Activated CD8-positive, alpha-beta T cell treated with anti-CD3 and anti-CD28 coated beads for 36 hours (primary cell): ENCODE measurements around the gene CNKSR3. TPM values are rescaled to one million over a fixed set of nuclear protein-coding genes. Genes with fewer than 3 reads are reported as not detected.

Source experiments
- ATAC-seq: fragments of 200-7000 bp; cut with Tn5 transposase; one replicate; pipeline ENCODE4 v1.10.0; 2021; ENCODE audit warnings: mild to moderate bottlenecking, moderate library complexity
- CTCF ChIA-PET: fragments of 350-600 bp; sonication (Branson Sonifier 250); formaldehyde crosslinking; loops from one replicate; lab custom pipeline; 2021; ENCODE audit warnings: antibody characterized with exemption; lab: Charles Lee
- POLR2A ChIA-PET: fragments of 350-600 bp; sonication (Branson Sonifier 250); formaldehyde crosslinking; loops from one replicate; lab custom pipeline; 2021; ENCODE audit warnings: antibody characterized with exemption; lab: Charles Lee
- DNase-seq: peaks from one replicate; pipeline ENCODE4 v3.0.0-alpha.2; 2020
- H3K27ac Mint-ChIP-seq: one replicate; pipeline ENCODE4 v1.8.0; 2021; ENCODE audit warnings: mild to moderate bottlenecking, mixed read lengths
- H3K27me3 Mint-ChIP-seq: one replicate; pipeline ENCODE4 v1.8.0; 2021; ENCODE audit warnings: mixed read lengths
- H3K36me3 Mint-ChIP-seq: one replicate; pipeline ENCODE4 v1.8.0; 2021; ENCODE audit warnings: low read depth, mixed read lengths
- H3K4me1 Mint-ChIP-seq: one replicate; pipeline ENCODE4 v1.8.0; 2021; ENCODE audit warnings: low read depth, mixed read lengths
- H3K4me3 Mint-ChIP-seq: one replicate; pipeline ENCODE4 v1.8.0; 2021; ENCODE audit warnings: mild to moderate bottlenecking, moderate library complexity, mixed read lengths
- H3K9me3 Mint-ChIP-seq: one replicate; pipeline ENCODE4 v1.8.0; 2021; ENCODE audit warnings: mixed read lengths
- CTCF ChIP-seq: fragments of 200-600 bp; IDR thresholded peaks from one replicate; pipeline ENCODE4 v1.8.0; 2022; ENCODE audit warnings: antibody characterized with exemption, mild to moderate bottlenecking
- intact Hi-C: fragments of 100-400 bp; cut with micrococcal nuclease; formaldehyde crosslinking; loops from one replicate; pipeline ENCODE4 v1.10.0; 2022
- total RNA-seq, 2 experiments: library from RNA; stranded (reverse); gene quantifications; one replicate each; pipeline ENCODE4 v1.2.3, GENCODE V29; 2021

The CNKSR3 gene
- total RNA-seq, 2 experiments from 2014 or later, result 0.34 to 0.45 TPM

GRCh38 chr6:154496793-154497517 lies 13.5 kb downstream of the CNKSR3 start:
- CTCF ChIA-PET, result interaction anchor here (0.9 to 1.0 kb wide), 2 partner anchors 41 to 220 kb away, joined by 3 read pairs; no protein-coding TSS in a partner anchor
- TF ChIP-seq CTCF, result no peak
- Mint-ChIP-seq H3K36me3 (no peaks in the 10 kb centered on the region), H3K4me1 (no peaks in the 10 kb centered on the region), H3K9me3 (no peaks in the 10 kb centered on the region), H3K27me3 (peaks cover 4% of the 10 kb centered on the region), H3K27ac (no peak overlapping the region), H3K4me3 (no peak overlapping the region)
- no peak for DNase-seq
- POLR2A ChIA-PET, result no interaction called here
- intact Hi-C loops, result no loop called here
- ATAC-seq, result no peak

GRCh38 chr6:154496186-154496585 lies 14.3 kb downstream of the CNKSR3 start:
- Mint-ChIP-seq H3K9me3 (no peaks in the 10 kb centered on the region), H3K4me3 (no peak overlapping the region), H3K4me1 (no peaks in the 10 kb centered on the region), H3K27ac (no peak overlapping the region), H3K27me3 (peaks cover 4% of the 10 kb centered on the region), H3K36me3 (no peaks in the 10 kb centered on the region)
- DNase-seq (no peak), ATAC-seq (no peak)
- CTCF ChIA-PET, result interaction anchor here (0.9 kb wide), 1 partner anchor 219 kb away, joined by 3 read pairs; no protein-coding TSS in a partner anchor
- no peak for TF ChIP-seq CTCF
- intact Hi-C loops, result no loop called here
- POLR2A ChIA-PET, result no interaction called here

DNA sequence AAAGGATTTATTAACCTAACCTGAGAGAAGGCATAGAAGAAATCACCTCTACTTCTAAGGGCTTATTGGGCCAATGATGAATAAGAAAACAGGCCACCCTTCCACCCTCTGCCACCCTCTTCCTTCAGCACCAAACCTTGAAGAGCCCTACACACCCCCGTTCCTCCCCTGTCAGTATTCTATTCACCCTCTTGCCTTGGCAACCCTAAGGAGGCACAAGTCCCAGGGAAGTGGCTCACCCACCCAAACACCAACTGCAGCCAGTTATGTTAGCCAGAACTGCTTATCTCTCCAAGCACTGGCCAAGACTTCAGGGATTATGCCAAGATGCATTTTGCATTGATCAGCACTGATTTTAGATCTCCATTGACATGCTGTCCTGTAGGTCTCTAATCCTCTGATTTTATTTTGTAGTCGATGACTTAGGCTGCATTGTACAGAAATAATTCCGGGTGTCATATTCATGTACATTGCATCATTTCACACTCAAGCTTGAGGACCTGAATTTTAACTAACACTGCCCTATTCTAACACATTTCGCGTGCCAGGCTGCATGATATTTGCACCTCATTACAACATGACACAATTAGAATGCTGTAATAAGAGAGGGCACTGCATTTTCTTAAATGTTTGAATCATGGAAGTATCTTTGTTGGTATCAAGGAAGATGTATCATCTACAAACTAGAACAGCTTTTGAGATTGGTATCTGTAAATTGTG lies 15.7 kb downstream of the CNKSR3 start:
- H3K4me1 Mint-ChIP-seq, result no peaks in the 10 kb centered on the region
- ChIA-PET POLR2A (no interaction called here), CTCF (no interaction called here)
- TF ChIP-seq CTCF, result no peak
- no peaks in the 10 kb centered on the region for H3K9me3 Mint-ChIP-seq
- H3K4me3 Mint-ChIP-seq, result no peak overlapping the region
- no peak overlapping the region for H3K27ac Mint-ChIP-seq
- DNase-seq, result no peak
- intact Hi-C loops, result no loop called here
- H3K27me3 Mint-ChIP-seq, result peaks cover 4% of the 10 kb centered on the region
- no peak for ATAC-seq
- no peaks in the 10 kb centered on the region for H3K36me3 Mint-ChIP-seq

DNA sequence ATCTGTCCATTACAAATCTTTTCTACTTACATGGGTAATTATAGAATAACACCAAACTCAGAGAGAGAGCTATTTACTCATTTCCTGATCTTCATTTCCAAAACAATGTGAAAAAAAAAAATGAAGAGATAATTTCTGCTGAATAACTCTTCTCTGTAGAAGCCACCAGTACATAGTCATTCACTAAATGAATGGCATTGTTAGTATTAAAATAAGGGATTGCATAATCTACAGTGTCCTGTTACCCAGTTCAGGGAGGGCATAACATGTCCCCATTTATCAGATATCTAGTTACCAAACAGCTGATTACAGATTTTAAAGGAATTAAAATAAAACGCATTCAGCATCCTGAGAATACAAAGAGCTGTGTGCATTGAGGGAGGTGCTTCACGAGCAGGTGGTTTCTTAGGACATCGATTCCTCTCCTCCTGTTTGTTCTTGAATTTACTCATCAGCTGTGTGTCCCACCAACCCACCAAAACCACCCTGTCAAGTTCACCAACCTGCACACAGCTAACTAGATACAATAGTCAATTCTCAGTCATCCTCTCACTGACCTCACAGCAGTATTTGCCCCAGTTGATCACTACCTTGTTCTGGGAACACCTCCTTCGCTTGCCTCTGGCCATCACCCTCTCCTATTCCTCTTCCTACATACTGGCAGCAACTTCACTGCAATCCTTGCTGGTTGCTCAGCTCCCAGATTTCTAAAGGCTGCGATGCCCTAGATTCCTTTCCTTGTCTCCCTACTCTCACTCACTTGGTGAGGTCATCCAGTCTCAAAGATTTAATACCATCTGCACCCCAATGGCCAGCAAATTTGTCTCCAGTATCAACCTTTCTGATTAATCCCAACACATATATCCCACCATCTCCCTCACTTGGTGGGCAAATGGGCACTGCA lies 18.7 kb downstream of the CNKSR3 start:
- ATAC-seq (no peak), DNase-seq (no peak)
- no peaks in the 10 kb centered on the region for H3K27me3 Mint-ChIP-seq
- no peak for TF ChIP-seq CTCF
- no peak overlapping the region for H3K4me3 Mint-ChIP-seq
- H3K36me3 Mint-ChIP-seq, result no peaks in the 10 kb centered on the region
- H3K4me1 Mint-ChIP-seq, result no peaks in the 10 kb centered on the region
- intact Hi-C loops, result no loop called here
- no peak overlapping the region for H3K27ac Mint-ChIP-seq
- no peaks in the 10 kb centered on the region for H3K9me3 Mint-ChIP-seq
- CTCF ChIA-PET, result interaction anchor here (1.1 kb wide), 1 partner anchor 9 kb away, joined by 4 read pairs; no protein-coding TSS in a partner anchor
- POLR2A ChIA-PET, result no interaction called here
